Measurements from ENCODE around the gene CLSTN2. TPM values are rescaled to one million over a fixed set of nuclear protein-coding genes. Genes with fewer than 3 reads are reported as not detected.

CLSTN2 gene
- total and polyA plus RNA-seq, 2 of the 8 experiments (the other 6 are each of a cell fraction or from before 2014, with no cell fraction given) = 0.39 to 0.52 TPM

GRCh38 chr3:140527156-140527555, 592.2 kb downstream of the CLSTN2 start:
- no peaks in the 10 kb centered on the region for H3K79me2 ChIP-seq (ENCODE audit: control insufficient read depth in 1 of 2, insufficient read depth in 2 of 2, low read length in 2 of 2)
- no peak overlapping the region for H3K27ac ChIP-seq (ENCODE audit: low read depth, low read length)
- ChIA-PET CTCF (ENCODE audit: partially characterized antibody) (no interaction called here), POLR2A (ENCODE audit: partially characterized antibody) (no interaction called here)
- no peak overlapping the region for H2BK5ac ChIP-seq (ENCODE audit: low read depth, low read length)
- no peak for FAIRE-seq
- H4K5ac ChIP-seq (ENCODE audit: insufficient read length, low read depth, low read length) = no peak overlapping the region
- no peak overlapping the region for H2BK15ac ChIP-seq (ENCODE audit: low read length)
- no peaks in the 10 kb centered on the region for H4K20me1 ChIP-seq (replicated peaks in 1 of 2; ENCODE audit: control insufficient read depth in 1 of 2, insufficient read depth in 2 of 2, low read length in 2 of 2)
- no peak overlapping the region for H3K4ac ChIP-seq (replicated peaks; ENCODE audit: insufficient read length, low read depth, low read length)
- H4K91ac ChIP-seq (replicated peaks; ENCODE audit: insufficient read length, low read length) = no peak overlapping the region
- no peak overlapping the region for H2BK12ac ChIP-seq (ENCODE audit: low read depth, low read length)
- H3K4me3 ChIP-seq (ENCODE audit: extremely low read depth in 1 of 4, insufficient read depth in 2 of 4, low read depth in 3 of 4, low read length in 4 of 4) = no peak overlapping the region
- H3K9me3 ChIP-seq (ENCODE audit: insufficient read depth in 2 of 2, low read depth in 1 of 2, low read length in 1 of 2) = no peaks in the 10 kb centered on the region
- no peak overlapping the region for H3K9ac ChIP-seq (replicated peaks in 1 of 4; ENCODE audit: extremely low read depth in 1 of 4, low read depth in 3 of 4, low read length in 3 of 4)
- H3K4me2 ChIP-seq (ENCODE audit: insufficient read depth in 1 of 2, low read depth in 2 of 2, low read length in 2 of 2) = no peak overlapping the region
- H2AFZ ChIP-seq (ENCODE audit: low read length) = no peak overlapping the region
- no peak overlapping the region for H3K18ac ChIP-seq (ENCODE audit: extremely low read depth, low read length)
- no peaks in the 10 kb centered on the region for H3K79me1 ChIP-seq (ENCODE audit: low read depth, low read length)
- H4K8ac ChIP-seq (ENCODE audit: extremely low read depth, insufficient read depth, low read length) = no peak overlapping the region
- no peak overlapping the region for H2BK120ac ChIP-seq (replicated peaks; ENCODE audit: low read depth, low read length)
- H3K36me3 ChIP-seq (ENCODE audit: control insufficient read depth in 2 of 4, insufficient read depth in 4 of 4, low read length in 3 of 4) = no peaks in the 10 kb centered on the region
- no peak for DNase-seq (ENCODE audit: low read depth in 1 of 2, low spot score in 2 of 2)
- no peak overlapping the region for H3K14ac ChIP-seq (ENCODE audit: insufficient read length)
- no peak overlapping the region for H2BK20ac ChIP-seq (ENCODE audit: low read length)
- no peak overlapping the region for H3K23ac ChIP-seq (ENCODE audit: insufficient read length)
- no peak overlapping the region for H2AK5ac ChIP-seq (ENCODE audit: low read depth, low read length)
- peaks cover 0 to 1% (median 0%) of the 10 kb centered on the region in 4 experiments; a peak in 1 of 7 replicates for H3K4me1 ChIP-seq (replicated peaks in 1 of 4; ENCODE audit: control insufficient read depth in 3 of 4, insufficient read depth in 4 of 4, low read length in 3 of 4)
- H3K56ac ChIP-seq (replicated peaks; ENCODE audit: insufficient read length, low read depth, low read length) = no peak overlapping the region
- no peaks in the 10 kb centered on the region for H3K23me2 ChIP-seq (ENCODE audit: low read depth, low read length)
- H3K27me3 ChIP-seq (replicated peaks in 1 of 4; ENCODE audit: control insufficient read depth in 3 of 4, extremely low read depth in 1 of 4, insufficient read depth in 3 of 4, low read length in 3 of 4) = no peaks in the 10 kb centered on the region
- TF ChIP-seq CTBP2 (IDR thresholded peaks at IDR 0.05; ENCODE audit: borderline replicate concordance, insufficient read depth, insufficient read length, low read length) = no peak
- TF ChIP-seq SIN3A (conservative IDR thresholded peaks at IDR 0.05 in 1 of 2, IDR thresholded peaks at IDR 0.05 in 1 of 2; ENCODE audit: low read depth in 1 of 2, low read length in 2 of 2) = no peak
- no peak for TF ChIP-seq EP300 (IDR thresholded peaks at IDR 0.05; ENCODE audit: borderline replicate concordance in 1 of 2, low read depth in 2 of 2, low read length in 2 of 2)
- TF ChIP-seq BRCA1 (IDR thresholded peaks at IDR 0.05; ENCODE audit: low read depth, low read length) = no peak
- TF ChIP-seq CBX5 (IDR thresholded peaks at IDR 0.05; ENCODE audit: low read depth, low read length) = no peak
- no peak for TF ChIP-seq SAP30 (IDR thresholded peaks at IDR 0.05; ENCODE audit: insufficient read depth, insufficient replicate concordance, low read length)
- TF ChIP-seq EGR1 (IDR thresholded peaks at IDR 0.05; ENCODE audit: borderline replicate concordance, low read depth, low read length) = no peak
- no peak for TF ChIP-seq SIRT6 (IDR thresholded peaks at IDR 0.05; ENCODE audit: low read length)

Measured in H1 (cell line).